SU-DHL-6 (cell line): Measurements from ENCODE around the gene SNTG2.

Source experiments
- H2AFZ ChIP-seq: fragments of 200-600 bp; sonication (generic); 2 replicates; pipeline ENCODE4 v1.6.1; 2014; ENCODE audit warnings: low read depth, mild to moderate bottlenecking, moderate library complexity, mixed read lengths, antibody characterized with exemption, low read length; ENCODE audit not compliant: severe bottlenecking
- H3F3A ChIP-seq: fragments of 200-600 bp; shearing (Covaris generic); 2 replicates; pipeline ENCODE4 v1.6.0; 2016; ENCODE audit warnings: antibody characterized with exemption, mild to moderate bottlenecking; ENCODE audit not compliant: insufficient read depth
- H3K27ac ChIP-seq: fragments of 200-600 bp; sonication (generic); 2 replicates; pipeline ENCODE4 v1.5.1; 2016; ENCODE audit warnings: low read depth, mild to moderate bottlenecking, low read length, moderate library complexity, mixed read lengths
- H3K27me3 ChIP-seq: fragments of 200-600 bp; sonication (generic), shearing (Covaris generic); 2 replicates; pipeline ENCODE4 v1.6.0; 2014; ENCODE audit warnings: mild to moderate bottlenecking, low read length
- H3K36me3 ChIP-seq: fragments of 200-600 bp; sonication (generic); 2 replicates; pipeline ENCODE4 v1.6.1; 2014; ENCODE audit warnings: mild to moderate bottlenecking, low read length, mixed read lengths
- H3K4me2 ChIP-seq: fragments of 300-600, 200-600 bp; shearing (Covaris generic), sonication (generic); 2 replicates; pipeline ENCODE4 v1.6.0; 2014; ENCODE audit warnings: low read length, low read depth, mild to moderate bottlenecking; ENCODE audit not compliant: poor library complexity, severe bottlenecking
- H3K4me3 ChIP-seq: fragments of 200-600 bp; sonication (generic); 2 replicates; pipeline ENCODE4 v1.5.1; 2014; ENCODE audit warnings: antibody characterized with exemption, low read length, mild to moderate bottlenecking, mixed read lengths; ENCODE audit not compliant: insufficient read depth, poor library complexity, severe bottlenecking
- H3K79me2 ChIP-seq: fragments of 200-600 bp; sonication (generic); 2 replicates; pipeline ENCODE4 v1.6.1; 2014; ENCODE audit warnings: mild to moderate bottlenecking, low read length, moderate library complexity; ENCODE audit not compliant: insufficient read depth
- H3K9ac ChIP-seq: fragments of 200-600 bp; sonication (generic); 2 replicates; pipeline ENCODE4 v1.7.0; 2014; ENCODE audit warnings: mild to moderate bottlenecking, low read length
- H3K9me2 ChIP-seq: fragments of 200-600 bp; sonication (generic); replicated peaks from 2 replicates; pipeline ENCODE4 v1.6.1; 2014; ENCODE audit warnings: low read length; ENCODE audit not compliant: insufficient read depth
- H3K9me3 ChIP-seq: fragments of 200-600 bp; sonication (generic); 2 replicates; pipeline ENCODE4 v1.6.1; 2014; ENCODE audit warnings: low read length, mixed read lengths; ENCODE audit not compliant: insufficient read depth
- H4K20me1 ChIP-seq: fragments of 200-600 bp; sonication (generic); 2 replicates; pipeline ENCODE4 v1.6.1; 2014; ENCODE audit warnings: low read depth, mild to moderate bottlenecking, antibody characterized with exemption, low read length, moderate library complexity, mixed read lengths
- EZH2phosphoT487 ChIP-seq: fragments of 200-600 bp; sonication (generic), shearing (Covaris generic); conservative IDR thresholded peaks from 2 replicates; pipeline ENCODE4 v1.6.1; 2018; ENCODE audit warnings: mild to moderate bottlenecking, antibody characterized with exemption, low read length, moderate library complexity, mixed read lengths
- TF ChIP-seq, protein P1 (sequence below): fragments of 200-600 bp; sonication (generic); IDR thresholded peaks from one replicate; pipeline ENCODE4 v1.5.1; 2017; ENCODE audit warnings: antibody characterized with exemption, mild to moderate bottlenecking, low read length, moderate library complexity; ENCODE audit not compliant: insufficient read depth, poor library complexity, severe bottlenecking

The SNTG2 gene

DNA sequence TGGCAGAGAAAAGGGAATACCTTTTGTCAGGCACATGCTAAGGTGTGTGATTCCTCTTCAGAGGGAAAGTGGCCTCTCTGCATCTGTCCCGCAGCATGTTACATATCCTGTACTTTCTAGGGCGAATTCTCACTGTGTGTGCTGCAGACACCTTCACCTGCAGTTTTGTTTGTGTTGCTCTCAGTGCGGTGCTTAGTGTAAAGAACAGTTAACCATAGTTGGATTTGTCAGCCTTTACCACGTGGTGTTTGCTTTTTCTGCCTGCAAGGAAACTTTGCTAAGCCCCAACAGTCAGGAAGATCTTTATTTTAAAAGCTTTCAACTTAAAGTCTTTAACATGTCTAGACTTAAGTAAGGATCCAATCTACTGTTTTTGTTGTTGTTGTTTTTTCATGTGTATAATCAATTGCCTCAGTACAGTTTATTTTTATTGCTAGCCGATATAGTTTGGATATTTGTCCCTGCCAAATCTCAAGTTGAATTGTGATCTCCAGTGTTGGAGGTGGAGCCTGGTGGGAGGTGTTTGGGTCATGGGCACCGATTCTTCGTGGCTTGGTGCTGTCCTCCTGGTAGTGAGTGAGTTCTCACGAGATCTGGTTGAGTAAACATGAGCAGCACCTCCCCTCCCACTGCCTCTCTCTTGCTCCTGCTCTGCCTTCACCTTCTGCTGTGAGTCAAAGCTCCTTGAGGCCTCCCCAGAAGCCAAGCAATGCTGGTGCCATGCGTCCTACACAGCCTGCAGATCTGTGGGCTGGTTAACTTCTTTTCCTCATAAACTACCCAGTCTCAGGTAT, 90.6 kb downstream of the SNTG2 start:
- H3K27ac ChIP-seq: no peak overlapping the region
- no peaks in the 10 kb centered on the region for H3K9me2 ChIP-seq
- H3K27me3 ChIP-seq: no peaks in the 10 kb centered on the region
- no peak overlapping the region for H3K4me2 ChIP-seq
- H3K4me3 ChIP-seq: no peak overlapping the region
- H4K20me1 ChIP-seq: no peaks in the 10 kb centered on the region
- no peaks in the 10 kb centered on the region for H3K79me2 ChIP-seq
- no peak overlapping the region for H2AFZ ChIP-seq
- no peaks in the 10 kb centered on the region for H3K36me3 ChIP-seq
- no peaks in the 10 kb centered on the region for H3F3A ChIP-seq
- no peak overlapping the region for H3K9ac ChIP-seq
- H3K9me3 ChIP-seq: no peaks in the 10 kb centered on the region; the same call in 1 of the 2 replicates
- TF ChIP-seq, protein P1, sequence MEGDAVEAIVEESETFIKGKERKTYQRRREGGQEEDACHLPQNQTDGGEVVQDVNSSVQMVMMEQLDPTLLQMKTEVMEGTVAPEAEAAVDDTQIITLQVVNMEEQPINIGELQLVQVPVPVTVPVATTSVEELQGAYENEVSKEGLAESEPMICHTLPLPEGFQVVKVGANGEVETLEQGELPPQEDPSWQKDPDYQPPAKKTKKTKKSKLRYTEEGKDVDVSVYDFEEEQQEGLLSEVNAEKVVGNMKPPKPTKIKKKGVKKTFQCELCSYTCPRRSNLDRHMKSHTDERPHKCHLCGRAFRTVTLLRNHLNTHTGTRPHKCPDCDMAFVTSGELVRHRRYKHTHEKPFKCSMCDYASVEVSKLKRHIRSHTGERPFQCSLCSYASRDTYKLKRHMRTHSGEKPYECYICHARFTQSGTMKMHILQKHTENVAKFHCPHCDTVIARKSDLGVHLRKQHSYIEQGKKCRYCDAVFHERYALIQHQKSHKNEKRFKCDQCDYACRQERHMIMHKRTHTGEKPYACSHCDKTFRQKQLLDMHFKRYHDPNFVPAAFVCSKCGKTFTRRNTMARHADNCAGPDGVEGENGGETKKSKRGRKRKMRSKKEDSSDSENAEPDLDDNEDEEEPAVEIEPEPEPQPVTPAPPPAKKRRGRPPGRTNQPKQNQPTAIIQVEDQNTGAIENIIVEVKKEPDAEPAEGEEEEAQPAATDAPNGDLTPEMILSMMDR: no peak
- TF ChIP-seq EZH2phosphoT487: no peak

DNA sequence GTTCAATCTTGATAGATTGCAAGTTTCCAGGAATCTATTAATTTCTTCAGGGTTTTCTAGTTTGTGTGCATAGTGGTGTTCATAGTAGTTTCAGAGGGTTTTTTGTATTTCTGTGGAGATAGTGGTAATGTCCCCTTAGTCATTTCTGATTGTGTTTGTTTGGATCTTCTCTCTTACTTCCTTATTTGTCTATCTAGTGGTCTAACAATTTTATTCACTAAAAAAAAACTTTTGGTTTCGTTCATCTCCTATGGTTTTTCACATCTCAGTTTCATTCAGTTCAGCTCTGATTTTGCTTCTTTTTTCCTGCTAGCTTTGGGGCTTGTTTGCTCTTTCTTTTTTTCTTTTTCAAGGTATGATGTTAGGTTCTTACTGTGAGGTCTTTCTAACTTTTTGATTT, 94.5 kb downstream of the SNTG2 start:
- Histone ChIP-seq H3K4me3 (no peak overlapping the region), H3K9me2 (no peaks in the 10 kb centered on the region), H4K20me1 (no peaks in the 10 kb centered on the region; the same call in 1 of the 2 replicates), H3K79me2 (no peaks in the 10 kb centered on the region), H2AFZ (no peak overlapping the region), H3K27ac (no peak overlapping the region), H3K27me3 (no peaks in the 10 kb centered on the region), H3F3A (no peaks in the 10 kb centered on the region), H3K4me2 (no peak overlapping the region), H3K9me3 (no peaks in the 10 kb centered on the region; the same call in 1 of the 2 replicates), H3K36me3 (no peaks in the 10 kb centered on the region), H3K9ac (no peak overlapping the region)
- TF ChIP-seq, protein P1: no peak
- no peak for TF ChIP-seq EZH2phosphoT487

DNA sequence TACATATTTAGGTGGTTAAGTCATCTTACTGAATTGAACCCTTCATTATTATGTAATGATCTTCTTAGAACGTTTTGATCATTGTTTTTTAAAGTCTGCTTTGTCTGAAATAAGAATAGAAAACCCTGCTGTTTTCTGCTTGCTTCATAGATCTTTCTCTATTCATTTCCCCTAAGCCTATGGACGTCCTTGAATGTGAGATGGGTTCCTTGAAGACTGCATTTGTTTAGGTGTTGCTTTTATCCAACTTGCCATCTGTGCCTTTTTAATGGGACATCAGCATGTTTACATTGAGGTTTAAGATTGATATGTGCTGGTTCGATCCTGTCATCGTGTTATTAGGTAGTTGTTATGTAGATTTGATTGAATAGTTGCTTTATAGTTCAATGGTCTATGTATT, 95.4 kb downstream of the SNTG2 start:
- Histone ChIP-seq H3K4me2 (no peak overlapping the region), H3K27ac (no peak overlapping the region), H2AFZ (no peak overlapping the region), H3K9me3 (no peaks in the 10 kb centered on the region; the same call in 1 of the 2 replicates), H3K36me3 (no peaks in the 10 kb centered on the region), H4K20me1 (no peaks in the 10 kb centered on the region; the same call in 1 of the 2 replicates), H3K79me2 (no peaks in the 10 kb centered on the region), H3K9me2 (no peaks in the 10 kb centered on the region), H3K9ac (no peak overlapping the region), H3F3A (no peaks in the 10 kb centered on the region), H3K4me3 (no peak overlapping the region), H3K27me3 (no peaks in the 10 kb centered on the region)
- TF ChIP-seq, protein P1: no peak
- no peak for TF ChIP-seq EZH2phosphoT487
